ENCODE results near the gene PPP1R37. TPM values are rescaled to one million over a fixed set of nuclear protein-coding genes. Genes with fewer than 3 reads are reported as not detected.
A peak's percentile ranks its signal among the peaks of the same experiment; 100 is the strongest.

Gene PPP1R37
- total and polyA plus RNA-seq, 2 of the 13 experiments (the other 11 are each of a cell fraction or from before 2014, with no cell fraction given), result 9.0 to 14.3 TPM

- H2AFZ ChIP-seq (ENCODE audit: low read length), result no peak overlapping the region
- H3K79me2 ChIP-seq (ENCODE audit: insufficient read depth, low read length), result peaks cover 7% of the 10 kb centered on the region
- no peaks in the 10 kb centered on the region; a peak in 1 of 5 replicates for H3K27me3 ChIP-seq (ENCODE audit: control insufficient read depth in 1 of 2, insufficient read depth in 2 of 2, low read length in 2 of 2)
- TF ChIP-seq ZFP62 (CRISPR knock-in tag; IDR thresholded peaks at IDR 0.05), result no peak
- no peak for TF ChIP-seq ZNF501 (CRISPR knock-in tag; IDR thresholded peaks at IDR 0.05)
- TF ChIP-seq, protein P1, sequence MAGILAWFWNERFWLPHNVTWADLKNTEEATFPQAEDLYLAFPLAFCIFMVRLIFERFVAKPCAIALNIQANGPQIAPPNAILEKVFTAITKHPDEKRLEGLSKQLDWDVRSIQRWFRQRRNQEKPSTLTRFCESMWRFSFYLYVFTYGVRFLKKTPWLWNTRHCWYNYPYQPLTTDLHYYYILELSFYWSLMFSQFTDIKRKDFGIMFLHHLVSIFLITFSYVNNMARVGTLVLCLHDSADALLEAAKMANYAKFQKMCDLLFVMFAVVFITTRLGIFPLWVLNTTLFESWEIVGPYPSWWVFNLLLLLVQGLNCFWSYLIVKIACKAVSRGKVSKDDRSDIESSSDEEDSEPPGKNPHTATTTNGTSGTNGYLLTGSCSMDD (CRISPR knock-in tag; IDR thresholded peaks at IDR 0.05), result no peak
- TF ChIP-seq ZNF180 (CRISPR knock-in tag; IDR thresholded peaks at IDR 0.05; ENCODE audit: borderline replicate concordance, low read depth), result no peak
- TF ChIP-seq ZNF468 (CRISPR knock-in tag; IDR thresholded peaks at IDR 0.05), result no peak
- no peak for TF ChIP-seq HNRNPLL (IDR thresholded peaks at IDR 0.05; ENCODE audit: low read depth, low read length, poor library complexity, severe bottlenecking)
- no peak for TF ChIP-seq ZFP90 (CRISPR knock-in tag; IDR thresholded peaks at IDR 0.05; ENCODE audit: borderline replicate concordance)
- no peak for TF ChIP-seq GATA4 (IDR thresholded peaks at IDR 0.05; ENCODE audit: borderline replicate concordance, low read depth)
- no peak for TF ChIP-seq ELF1 (CRISPR knock-in tag; IDR thresholded peaks at IDR 0.05)
- TF ChIP-seq PLSCR1 (CRISPR knock-in tag; IDR thresholded peaks at IDR 0.05; ENCODE audit: borderline replicate concordance), result no peak
- no peak for TF ChIP-seq ARID2 (CRISPR knock-in tag; IDR thresholded peaks at IDR 0.05; ENCODE audit: borderline replicate concordance)
- H3K9ac ChIP-seq (ENCODE audit: insufficient read depth, low read depth, low read length), result no peak overlapping the region
- in situ Hi-C loops (cut with HindIII; ENCODE audit: extremely low pct_ligation_motif_present, low pct_unique_long_range_greater_than_20kb) (no loop called here), intact Hi-C loops (cut with micrococcal nuclease; ENCODE audit: unreplicated experiment) (loop anchor here (5.0 kb wide), 1 partner anchor 52 kb away; no protein-coding TSS in a partner anchor)
- ChIA-PET POLR2A (interaction anchor here (0.7 to 3.1 kb wide), 7 partner anchors 10 to 36 kb away, joined by 3 to 10 read pairs (median 4); partner anchors contain the start of genes CLASRP and PPP1R37), CTCF (ENCODE audit: low intra/inter-chr PET ratio, low total read pairs) (no interaction called here)
- FAIRE-seq, result no peak
- peak overlapping the region; percentile 30 to 82 (median 38); a peak in 3 of 6 replicates for H3K4me3 ChIP-seq (replicated peaks in 1 of 3; ENCODE audit: insufficient read depth in 1 of 3, low read depth in 2 of 3, low read length in 3 of 3)
- peaks cover 6 to 15% of the 10 kb centered on the region in 2 experiments; a peak in 4 of 5 replicates for H3K36me3 ChIP-seq (replicated peaks in 1 of 2; ENCODE audit: control insufficient read depth in 1 of 2, insufficient read depth in 2 of 2, low read length in 2 of 2)
- BruUV-seq (replicated peaks), result no TSS peak
- 89% methylated on average over 6 of the region's 11 CpGs for WGBS (ENCODE audit: low lambda C conversion rate)
- H3K9me3 ChIP-seq (ENCODE audit: low read length), result no peaks in the 10 kb centered on the region
- no peak for ATAC-seq
- no peak overlapping the region for H3K27ac ChIP-seq (ENCODE audit: extremely low read length, insufficient read depth, low read length)
- no peaks in the 10 kb centered on the region for H4K20me1 ChIP-seq (ENCODE audit: insufficient read depth, low read length)
- no peak for DNase-seq (ENCODE audit: low spot score)
- H3K4me1 ChIP-seq (ENCODE audit: insufficient read depth, low read length), result peaks cover 30% of the 10 kb centered on the region
- H3K4me2 ChIP-seq (ENCODE audit: low read depth, low read length), result peak overlapping the region; percentile 58
Observed at GRCh38 chr19:45074744-45075300, 18.2 kb upstream of the PPP1R37 start.

Measured in HepG2 (cell line).